Measurements from ENCODE around the gene BRD8. TPM values are rescaled to one million over a fixed set of nuclear protein-coding genes. Genes with fewer than 3 reads are reported as not detected.

Gene BRD8
- total RNA-seq, 1 experiment from 2014 or later = 73.4 TPM

DNA sequence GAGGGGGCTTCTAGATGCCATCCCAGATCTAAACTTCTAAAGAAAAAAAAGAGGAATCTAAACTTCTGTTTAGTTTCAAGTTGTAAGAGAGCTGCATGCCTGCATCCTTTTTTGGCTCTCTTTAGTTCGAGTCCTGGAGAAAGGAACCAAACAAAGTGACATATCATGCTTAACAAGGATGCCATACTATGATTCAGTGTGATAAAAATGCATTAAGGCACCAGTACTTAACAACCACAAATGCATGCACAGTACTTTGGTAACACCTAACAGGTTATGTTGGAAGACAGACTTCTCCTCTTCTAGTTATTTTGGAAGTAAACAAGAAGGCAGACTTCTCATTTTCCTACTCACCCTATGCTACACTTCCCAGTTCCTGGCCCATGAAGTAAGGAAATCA is 66.5 kb downstream of the BRD8 start:
- H3K4me1 Mint-ChIP-seq = peaks cover 14% of the 10 kb centered on the region
- H3K27ac Mint-ChIP-seq = no peak overlapping the region
- H3K27me3 Mint-ChIP-seq (ENCODE audit: low read depth) = peaks cover 13% of the 10 kb centered on the region
- ChIA-PET POLR2A (no interaction called here), CTCF (interaction anchor here (1.3 kb wide), 1 partner anchor 21 kb away, joined by 3 read pairs; no protein-coding TSS in a partner anchor)
- TF ChIP-seq, protein P1, sequence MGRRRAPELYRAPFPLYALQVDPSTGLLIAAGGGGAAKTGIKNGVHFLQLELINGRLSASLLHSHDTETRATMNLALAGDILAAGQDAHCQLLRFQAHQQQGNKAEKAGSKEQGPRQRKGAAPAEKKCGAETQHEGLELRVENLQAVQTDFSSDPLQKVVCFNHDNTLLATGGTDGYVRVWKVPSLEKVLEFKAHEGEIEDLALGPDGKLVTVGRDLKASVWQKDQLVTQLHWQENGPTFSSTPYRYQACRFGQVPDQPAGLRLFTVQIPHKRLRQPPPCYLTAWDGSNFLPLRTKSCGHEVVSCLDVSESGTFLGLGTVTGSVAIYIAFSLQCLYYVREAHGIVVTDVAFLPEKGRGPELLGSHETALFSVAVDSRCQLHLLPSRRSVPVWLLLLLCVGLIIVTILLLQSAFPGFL (CRISPR knock-in tag; IDR thresholded peaks at IDR 0.05; ENCODE audit: borderline replicate concordance) = no peak
- TF ChIP-seq MAX (CRISPR knock-in tag; IDR thresholded peaks at IDR 0.05) = no peak
- no peak for TF ChIP-seq SMAD4 (CRISPR knock-in tag; IDR thresholded peaks at IDR 0.05)
- TF ChIP-seq, protein P2, sequence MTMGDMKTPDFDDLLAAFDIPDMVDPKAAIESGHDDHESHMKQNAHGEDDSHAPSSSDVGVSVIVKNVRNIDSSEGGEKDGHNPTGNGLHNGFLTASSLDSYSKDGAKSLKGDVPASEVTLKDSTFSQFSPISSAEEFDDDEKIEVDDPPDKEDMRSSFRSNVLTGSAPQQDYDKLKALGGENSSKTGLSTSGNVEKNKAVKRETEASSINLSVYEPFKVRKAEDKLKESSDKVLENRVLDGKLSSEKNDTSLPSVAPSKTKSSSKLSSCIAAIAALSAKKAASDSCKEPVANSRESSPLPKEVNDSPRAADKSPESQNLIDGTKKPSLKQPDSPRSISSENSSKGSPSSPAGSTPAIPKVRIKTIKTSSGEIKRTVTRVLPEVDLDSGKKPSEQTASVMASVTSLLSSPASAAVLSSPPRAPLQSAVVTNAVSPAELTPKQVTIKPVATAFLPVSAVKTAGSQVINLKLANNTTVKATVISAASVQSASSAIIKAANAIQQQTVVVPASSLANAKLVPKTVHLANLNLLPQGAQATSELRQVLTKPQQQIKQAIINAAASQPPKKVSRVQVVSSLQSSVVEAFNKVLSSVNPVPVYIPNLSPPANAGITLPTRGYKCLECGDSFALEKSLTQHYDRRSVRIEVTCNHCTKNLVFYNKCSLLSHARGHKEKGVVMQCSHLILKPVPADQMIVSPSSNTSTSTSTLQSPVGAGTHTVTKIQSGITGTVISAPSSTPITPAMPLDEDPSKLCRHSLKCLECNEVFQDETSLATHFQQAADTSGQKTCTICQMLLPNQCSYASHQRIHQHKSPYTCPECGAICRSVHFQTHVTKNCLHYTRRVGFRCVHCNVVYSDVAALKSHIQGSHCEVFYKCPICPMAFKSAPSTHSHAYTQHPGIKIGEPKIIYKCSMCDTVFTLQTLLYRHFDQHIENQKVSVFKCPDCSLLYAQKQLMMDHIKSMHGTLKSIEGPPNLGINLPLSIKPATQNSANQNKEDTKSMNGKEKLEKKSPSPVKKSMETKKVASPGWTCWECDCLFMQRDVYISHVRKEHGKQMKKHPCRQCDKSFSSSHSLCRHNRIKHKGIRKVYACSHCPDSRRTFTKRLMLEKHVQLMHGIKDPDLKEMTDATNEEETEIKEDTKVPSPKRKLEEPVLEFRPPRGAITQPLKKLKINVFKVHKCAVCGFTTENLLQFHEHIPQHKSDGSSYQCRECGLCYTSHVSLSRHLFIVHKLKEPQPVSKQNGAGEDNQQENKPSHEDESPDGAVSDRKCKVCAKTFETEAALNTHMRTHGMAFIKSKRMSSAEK (CRISPR knock-in tag; IDR thresholded peaks at IDR 0.05; ENCODE audit: borderline replicate concordance) = no peak
- TF ChIP-seq SOX15 (CRISPR knock-in tag; IDR thresholded peaks at IDR 0.05) = no peak
- no peak for ATAC-seq
- DNase-seq (ENCODE audit: low spot score) = no peak
- no peaks in the 10 kb centered on the region for H3K36me3 Mint-ChIP-seq
- no peak overlapping the region for H3K4me3 Mint-ChIP-seq
- no peaks in the 10 kb centered on the region for H3K9me3 Mint-ChIP-seq

- Mint-ChIP-seq H3K4me3 (no peak overlapping the region), H3K9me3 (no peaks in the 10 kb centered on the region), H3K36me3 (no peaks in the 10 kb centered on the region), H3K4me1 (peaks cover 14% of the 10 kb centered on the region), H3K27me3 (ENCODE audit: low read depth) (peaks cover 16% of the 10 kb centered on the region), H3K27ac (no peak overlapping the region)
- TF ChIP-seq ZNF263 (CRISPR knock-in tag; IDR thresholded peaks at IDR 0.05; ENCODE audit: low read depth) = no peak
- TF ChIP-seq ZNF423 (CRISPR knock-in tag; IDR thresholded peaks at IDR 0.05) = no peak
- no peak for TF ChIP-seq ZBTB21 (CRISPR knock-in tag; IDR thresholded peaks at IDR 0.05; ENCODE audit: borderline replicate concordance)
- TF ChIP-seq ZSCAN18 (CRISPR knock-in tag; IDR thresholded peaks at IDR 0.05) = no peak
- TF ChIP-seq ZNF671 (CRISPR knock-in tag; IDR thresholded peaks at IDR 0.05) = no peak
- TF ChIP-seq ZNF317 (CRISPR knock-in tag; IDR thresholded peaks at IDR 0.05; ENCODE audit: borderline replicate concordance, low read depth) = no peak
- no peak for TF ChIP-seq TCF7 (CRISPR knock-in tag; IDR thresholded peaks at IDR 0.05; ENCODE audit: low read depth)
- TF ChIP-seq STAT6 (CRISPR knock-in tag; conservative IDR thresholded peaks at IDR 0.05; ENCODE audit: low read depth) = no peak
- TF ChIP-seq CBFB (CRISPR knock-in tag; IDR thresholded peaks at IDR 0.05; ENCODE audit: low read depth) = no peak
- TF ChIP-seq MYBL2 (CRISPR knock-in tag; IDR thresholded peaks at IDR 0.05) = no peak
- TF ChIP-seq, protein P3, sequence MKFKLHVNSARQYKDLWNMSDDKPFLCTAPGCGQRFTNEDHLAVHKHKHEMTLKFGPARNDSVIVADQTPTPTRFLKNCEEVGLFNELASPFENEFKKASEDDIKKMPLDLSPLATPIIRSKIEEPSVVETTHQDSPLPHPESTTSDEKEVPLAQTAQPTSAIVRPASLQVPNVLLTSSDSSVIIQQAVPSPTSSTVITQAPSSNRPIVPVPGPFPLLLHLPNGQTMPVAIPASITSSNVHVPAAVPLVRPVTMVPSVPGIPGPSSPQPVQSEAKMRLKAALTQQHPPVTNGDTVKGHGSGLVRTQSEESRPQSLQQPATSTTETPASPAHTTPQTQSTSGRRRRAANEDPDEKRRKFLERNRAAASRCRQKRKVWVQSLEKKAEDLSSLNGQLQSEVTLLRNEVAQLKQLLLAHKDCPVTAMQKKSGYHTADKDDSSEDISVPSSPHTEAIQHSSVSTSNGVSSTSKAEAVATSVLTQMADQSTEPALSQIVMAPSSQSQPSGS (CRISPR knock-in tag; IDR thresholded peaks at IDR 0.05; ENCODE audit: borderline replicate concordance, low read depth) = no peak
- TF ChIP-seq, protein P1 (CRISPR knock-in tag; IDR thresholded peaks at IDR 0.05; ENCODE audit: borderline replicate concordance) = no peak
- TF ChIP-seq PRRX2 (CRISPR knock-in tag; IDR thresholded peaks at IDR 0.05) = no peak
- POLR2A ChIA-PET = no interaction called here
- DNase-seq (ENCODE audit: low spot score) (no peak), ATAC-seq (no peak)
- CTCF ChIA-PET = interaction anchor here (1.3 to 3.7 kb wide), 2 partner anchors 22 to 29 kb away, joined by 3 to 20 read pairs; no protein-coding TSS in a partner anchor
Observed at GRCh38 chr5:138111181-138111580, 67.2 kb downstream of the BRD8 start.
